SK-N-SH (cell line): ENCODE results near the gene RIN3. TPM values are rescaled to one million over a fixed set of nuclear protein-coding genes. Genes with fewer than 3 reads are reported as not detected.

Source experiments
- CTCF ChIA-PET: fragments of 300-600, 350-600 bp; formaldehyde crosslinking; extraction: SDS; loops from one replicate; lab custom pipeline; 2021; lab: Yijun Ruan, JAX
- POLR2A ChIA-PET: fragments of 350-600 bp; sonication (Branson Sonifier 250); formaldehyde crosslinking; extraction: SDS; loops from one replicate; lab custom pipeline; 2020; ENCODE audit warnings: antibody characterized with exemption, inconsistent platforms; lab: Yijun Ruan, JAX
- DNase-seq: peaks from one replicate; pipeline ENCODE4 v3.0.0; 2012
- H2AFZ ChIP-seq: fragments of 200-600 bp; sonication (generic); 2 replicates; pipeline ENCODE4 v1.8.1; 2016; ENCODE audit warnings: antibody characterized with exemption, mild to moderate bottlenecking, low read depth
- H3F3A ChIP-seq: fragments of 200-600 bp; sonication (generic); replicated peaks from 2 replicates; pipeline ENCODE3; 2016; ENCODE audit warnings: antibody characterized with exemption, mild to moderate bottlenecking; ENCODE audit not compliant: insufficient read depth
- H3K27ac ChIP-seq, 2 experiments: fragments of 200-500 bp in 1 of 2; fragments of 200-600 bp in 1 of 2; sonication (Bioruptor generic) in 1 of 2; sonication (generic), shearing (Covaris generic) in 1 of 2; 2 replicates each; pipeline versions ENCODE4 v1.5.1 to v1.6.1; 2014 to 2016; ENCODE audit warnings: low read depth in 2 of 2, inconsistent platforms in 1 of 2, low read length in 1 of 2, mild to moderate bottlenecking in 1 of 2, mixed read lengths in 1 of 2
- H3K27me3 ChIP-seq: fragments of 200-600 bp; sonication (generic), shearing (Covaris generic); 2 replicates; pipeline ENCODE4 v1.6.1; 2016; ENCODE audit warnings: mixed run types; ENCODE audit not compliant: insufficient read depth
- H3K36me3 ChIP-seq, 2 experiments: fragments of 200-500 bp in 1 of 2; fragments of 200-600 bp in 1 of 2; sonication (Bioruptor generic) in 1 of 2; sonication (generic) in 1 of 2; replicated peaks in 1 of 2; 2 replicates each; pipeline versions ENCODE3 to v1.5.1; 2014 to 2016; ENCODE audit warnings: low read length in 1 of 2, mild to moderate bottlenecking in 1 of 2; ENCODE audit not compliant: insufficient read depth in 2 of 2, control insufficient read depth in 1 of 2
- H3K4me1 ChIP-seq, 2 experiments: fragments of 200-500 bp in 1 of 2; fragments of 200-600 bp in 1 of 2; sonication (Bioruptor generic) in 1 of 2; sonication (generic), shearing (Covaris generic) in 1 of 2; 2 replicates each; pipeline versions ENCODE4 v1.5.1 to v1.6.1; 2014 to 2016; ENCODE audit warnings: low read depth in 1 of 2, low read length in 1 of 2, mixed run types in 1 of 2; ENCODE audit not compliant: insufficient read depth in 2 of 2, control insufficient read depth in 1 of 2
- H3K4me2 ChIP-seq: fragments of 200-600 bp; sonication (generic), shearing (Covaris generic); 2 replicates; pipeline ENCODE4 v1.6.1; 2017; ENCODE audit warnings: mixed run types
- H3K4me3 ChIP-seq, 2 experiments: fragments of 200-500 bp in 1 of 2; fragments of 200-600 bp in 1 of 2; sonication (Bioruptor generic) in 1 of 2; sonication (generic), shearing (Covaris generic) in 1 of 2; 2 replicates each; pipeline versions ENCODE4 v1.5.1 to v1.8.1; 2014 to 2016; ENCODE audit warnings: low read depth in 2 of 2, inconsistent platforms in 1 of 2, low read length in 1 of 2, mild to moderate bottlenecking in 1 of 2, mixed read lengths in 1 of 2, moderate library complexity in 1 of 2
- H3K79me2 ChIP-seq: fragments of 200-600 bp; sonication (generic); 2 replicates; pipeline ENCODE4 v1.8.1; 2017; ENCODE audit warnings: mild to moderate bottlenecking; ENCODE audit not compliant: insufficient read depth
- H3K9ac ChIP-seq: fragments of 200-600 bp; sonication (generic); 2 replicates; pipeline ENCODE4 v1.6.1; 2017; ENCODE audit warnings: mixed run types
- H3K9me2 ChIP-seq: fragments of 200-600 bp; sonication (generic); 2 replicates; pipeline ENCODE4 v1.6.1; 2017; ENCODE audit warnings: mixed run types
- H3K9me3 ChIP-seq: fragments of 200-600 bp; sonication (generic); 2 replicates; pipeline ENCODE4 v1.6.1; 2017; ENCODE audit warnings: mixed run types, mild to moderate bottlenecking, moderate library complexity
- H4K20me1 ChIP-seq: fragments of 200-600 bp; sonication (generic); 2 replicates; pipeline ENCODE4 v1.6.1; 2017; ENCODE audit warnings: mild to moderate bottlenecking, mixed run types; ENCODE audit not compliant: insufficient read depth
- CTCF ChIP-seq: fragments of 200-600 bp; sonication (generic); IDR thresholded peaks from 2 replicates; pipeline ENCODE4 v1.6.1; 2017; ENCODE audit warnings: antibody characterized with exemption, mild to moderate bottlenecking, moderate library complexity
- EP300 ChIP-seq, 2 experiments: IDR thresholded peaks; 2 replicates each; pipeline versions ENCODE4 v1.4.0 to v1.6.1; 2012; ENCODE audit warnings: borderline replicate concordance in 1 of 2, low read depth in 1 of 2, low read length in 1 of 2
- EZH2phosphoT487 ChIP-seq: fragments of 200-600 bp; sonication (generic); IDR thresholded peaks from 2 replicates; pipeline ENCODE4 v1.6.1; 2017; ENCODE audit warnings: low read depth, mixed run types, mild to moderate bottlenecking, antibody characterized with exemption, moderate library complexity, borderline replicate concordance
- FOXJ3 ChIP-seq: sonication (generic); formaldehyde crosslinking; IDR thresholded peaks from 2 replicates; pipeline ENCODE4 v1.5.1; 2020; ENCODE audit warnings: mild to moderate bottlenecking, missing genetic modification reagents
- IRF3 ChIP-seq: fragments of 150-350 bp; IDR thresholded peaks from 2 replicates; pipeline ENCODE4 v1.6.1; 2016; ENCODE audit warnings: mild to moderate bottlenecking, low read depth, low read length
- MAX ChIP-seq: IDR thresholded peaks from 2 replicates; pipeline ENCODE4 v1.4.0; 2012; ENCODE audit warnings: low read depth
- MEF2A ChIP-seq: IDR thresholded peaks from 2 replicates; pipeline ENCODE4 v1.4.0; 2012; ENCODE audit warnings: low read depth, borderline replicate concordance
- NFIC ChIP-seq: IDR thresholded peaks from 2 replicates; pipeline ENCODE4 v1.4.0; 2012; ENCODE audit warnings: borderline replicate concordance
- POLR2AphosphoS5 ChIP-seq: IDR thresholded peaks from 2 replicates; pipeline ENCODE4 v1.6.1; 2012; ENCODE audit warnings: low read depth, low read length
- RAD21 ChIP-seq: IDR thresholded peaks from 2 replicates; pipeline ENCODE4 v1.6.1; 2012; ENCODE audit warnings: mild to moderate bottlenecking, low read length
- RXRA ChIP-seq: IDR thresholded peaks from 2 replicates; pipeline ENCODE4 v1.4.0; 2012; ENCODE audit warnings: low read depth, mild to moderate bottlenecking, borderline replicate concordance
- SIN3A ChIP-seq: IDR thresholded peaks from 2 replicates; pipeline ENCODE4 v1.6.1; 2012; ENCODE audit warnings: low read depth, mild to moderate bottlenecking, low read length, moderate library complexity, borderline replicate concordance
- SMC3 ChIP-seq: IDR thresholded peaks from 2 replicates; pipeline ENCODE4 v1.6.1; 2012; ENCODE audit warnings: low read depth, low read length, improper control_type of control experiment
- YY1 ChIP-seq: IDR thresholded peaks from 2 replicates; pipeline ENCODE4 v1.4.0; 2012; ENCODE audit warnings: low read depth, mild to moderate bottlenecking
- ZBTB33 ChIP-seq: IDR thresholded peaks from 2 replicates; pipeline ENCODE4 v1.4.0; 2012; ENCODE audit warnings: low read depth, borderline replicate concordance
- WGBS: methylation state at CpG from one replicate; pipeline ENCODE4 v1.1.6; 2017; ENCODE audit warnings: low lambda C conversion rate; 5-methylcytosine and 5-hydroxymethylcytosine counted together
- polyA plus RNA-seq, 3 experiments: library from polyadenylated mRNA; depleted of rRNA; stranded (reverse); fragments of >200 nt; gene quantifications; 2 replicates each; pipeline ENCODE4 v1.2.3, GENCODE V29; 2012
- TF ChIP-seq, protein P1 (sequence below): IDR thresholded peaks from 2 replicates; pipeline ENCODE4 v1.4.0; 2012; ENCODE audit warnings: low read depth, borderline replicate concordance
- TF ChIP-seq, protein P2 (sequence below): IDR thresholded peaks from 2 replicates; pipeline ENCODE4 v1.6.1; 2012; ENCODE audit warnings: mild to moderate bottlenecking, low read depth, low read length, moderate library complexity

The RIN3 gene
- polyA plus RNA-seq, 1 of the 3 experiments (the other 2 are of a cell fraction) = 12.4 TPM

- no peak for TF ChIP-seq IRF3
- TF ChIP-seq MEF2A = no peak
- TF ChIP-seq ZBTB33 = no peak
- TF ChIP-seq EP300 (IDR thresholded peaks at IDR 0.05; ENCODE audit: borderline replicate concordance in 1 of 2, low read depth in 1 of 2, low read length in 1 of 2) = no peak
- no peak for TF ChIP-seq SIN3A
- TF ChIP-seq RXRA = no peak
- TF ChIP-seq, protein P1, sequence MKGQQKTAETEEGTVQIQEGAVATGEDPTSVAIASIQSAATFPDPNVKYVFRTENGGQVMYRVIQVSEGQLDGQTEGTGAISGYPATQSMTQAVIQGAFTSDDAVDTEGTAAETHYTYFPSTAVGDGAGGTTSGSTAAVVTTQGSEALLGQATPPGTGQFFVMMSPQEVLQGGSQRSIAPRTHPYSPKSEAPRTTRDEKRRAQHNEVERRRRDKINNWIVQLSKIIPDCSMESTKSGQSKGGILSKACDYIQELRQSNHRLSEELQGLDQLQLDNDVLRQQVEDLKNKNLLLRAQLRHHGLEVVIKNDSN = no peak
These were observed 96.4 kb downstream of the RIN3 start (continued) for GRCh38 chr14:92609955-92610354.

DNA sequence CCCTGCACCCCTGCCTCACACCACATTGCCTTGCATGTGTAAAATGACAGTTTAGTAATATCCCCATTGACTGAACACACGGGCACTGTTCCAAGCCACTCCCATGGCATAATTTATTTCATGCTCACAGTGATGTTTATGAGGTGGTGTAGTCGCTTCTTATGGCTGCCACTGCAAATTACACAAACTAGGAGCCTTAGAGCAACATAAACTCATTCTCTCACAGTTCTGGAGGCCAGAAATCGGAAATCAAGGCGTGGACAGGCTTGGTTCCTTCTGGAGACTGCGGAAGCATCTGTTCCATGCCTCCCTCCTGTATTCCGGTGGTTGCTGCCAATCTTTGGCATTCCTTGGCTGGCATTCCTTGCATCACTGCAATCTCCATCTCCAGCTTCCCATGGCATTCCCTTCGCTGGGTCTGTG, 97.3 kb downstream of the RIN3 start:
- H3K27ac ChIP-seq = no peak overlapping the region
- no peaks in the 10 kb centered on the region for H3K9me2 ChIP-seq
- no peaks in the 10 kb centered on the region for H4K20me1 ChIP-seq
- peaks cover 2 to 17% of the 10 kb centered on the region in 2 experiments for H3K36me3 ChIP-seq
- H3K9me3 ChIP-seq = 0 out of 2 replicates have a peak, but pooled peaks cover 4% of the 10 kb centered on the region
- H3K4me3 ChIP-seq = no peak overlapping the region
- DNase-seq = no peak
- POLR2A ChIA-PET = no interaction called here
- no peaks in the 10 kb centered on the region; a peak in 1 of 4 replicates for H3K4me1 ChIP-seq
- H3K9ac ChIP-seq = no peak overlapping the region
- CTCF ChIA-PET = no interaction called here
- no peaks in the 10 kb centered on the region for H3K27me3 ChIP-seq
- H3K79me2 ChIP-seq = no peaks in the 10 kb centered on the region
- H3K4me2 ChIP-seq = no peak overlapping the region
- H2AFZ ChIP-seq = no peak overlapping the region
- H3F3A ChIP-seq = no peaks in the 10 kb centered on the region
- WGBS = 69% methylated on average over 7 of the region's 7 CpGs
- TF ChIP-seq SMC3 (no peak), MAX (no peak), ZBTB33 (no peak), RXRA (no peak), EP300 (IDR thresholded peaks at IDR 0.05; ENCODE audit: borderline replicate concordance in 1 of 2, low read depth in 1 of 2, low read length in 1 of 2) (no peak), FOXJ3 (CRISPR knock-in tag) (no peak), CTCF (no peak), YY1 (no peak), POLR2AphosphoS5 (no peak), NFIC (no peak), RAD21 (no peak), SIN3A (no peak), EZH2phosphoT487 (no peak)
- TF ChIP-seq, protein P2, sequence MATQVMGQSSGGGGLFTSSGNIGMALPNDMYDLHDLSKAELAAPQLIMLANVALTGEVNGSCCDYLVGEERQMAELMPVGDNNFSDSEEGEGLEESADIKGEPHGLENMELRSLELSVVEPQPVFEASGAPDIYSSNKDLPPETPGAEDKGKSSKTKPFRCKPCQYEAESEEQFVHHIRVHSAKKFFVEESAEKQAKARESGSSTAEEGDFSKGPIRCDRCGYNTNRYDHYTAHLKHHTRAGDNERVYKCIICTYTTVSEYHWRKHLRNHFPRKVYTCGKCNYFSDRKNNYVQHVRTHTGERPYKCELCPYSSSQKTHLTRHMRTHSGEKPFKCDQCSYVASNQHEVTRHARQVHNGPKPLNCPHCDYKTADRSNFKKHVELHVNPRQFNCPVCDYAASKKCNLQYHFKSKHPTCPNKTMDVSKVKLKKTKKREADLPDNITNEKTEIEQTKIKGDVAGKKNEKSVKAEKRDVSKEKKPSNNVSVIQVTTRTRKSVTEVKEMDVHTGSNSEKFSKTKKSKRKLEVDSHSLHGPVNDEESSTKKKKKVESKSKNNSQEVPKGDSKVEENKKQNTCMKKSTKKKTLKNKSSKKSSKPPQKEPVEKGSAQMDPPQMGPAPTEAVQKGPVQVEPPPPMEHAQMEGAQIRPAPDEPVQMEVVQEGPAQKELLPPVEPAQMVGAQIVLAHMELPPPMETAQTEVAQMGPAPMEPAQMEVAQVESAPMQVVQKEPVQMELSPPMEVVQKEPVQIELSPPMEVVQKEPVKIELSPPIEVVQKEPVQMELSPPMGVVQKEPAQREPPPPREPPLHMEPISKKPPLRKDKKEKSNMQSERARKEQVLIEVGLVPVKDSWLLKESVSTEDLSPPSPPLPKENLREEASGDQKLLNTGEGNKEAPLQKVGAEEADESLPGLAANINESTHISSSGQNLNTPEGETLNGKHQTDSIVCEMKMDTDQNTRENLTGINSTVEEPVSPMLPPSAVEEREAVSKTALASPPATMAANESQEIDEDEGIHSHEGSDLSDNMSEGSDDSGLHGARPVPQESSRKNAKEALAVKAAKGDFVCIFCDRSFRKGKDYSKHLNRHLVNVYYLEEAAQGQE = no peak
